GM23338 (cell line): Measurements from ENCODE around the gene EIF3B.

Experiments
- EZH2 ChIP-seq: fragments of 200-600 bp; sonication (generic); IDR thresholded peaks from one replicate; pipeline ENCODE4 v1.8.0; 2017; ENCODE audit warnings: antibody characterized with exemption, mild to moderate bottlenecking, low read depth; ENCODE audit not compliant: unreplicated experiment
- EZH2phosphoT487 ChIP-seq: fragments of 200-600 bp; sonication (generic); IDR thresholded peaks from one replicate; pipeline ENCODE4 v1.8.1; 2018; ENCODE audit warnings: antibody characterized with exemption; ENCODE audit not compliant: unreplicated experiment
- POLR2AphosphoS5 ChIP-seq: IDR thresholded peaks from 2 replicates; pipeline ENCODE4 v1.6.1; 2016; ENCODE audit warnings: antibody characterized with exemption, low read depth
- STAT1 ChIP-seq: IDR thresholded peaks from one replicate; pipeline ENCODE4 v1.6.1; 2016; ENCODE audit warnings: antibody characterized with exemption; ENCODE audit not compliant: unreplicated experiment
- TF ChIP-seq, protein P1 (sequence below): IDR thresholded peaks from 2 replicates; pipeline ENCODE4 v1.6.1; 2016; ENCODE audit warnings: antibody characterized with exemption
- TF ChIP-seq, protein P2 (sequence below), 2 experiments: fragments of 200-600 bp in 1 of 2; sonication (generic) in 1 of 2; conservative IDR thresholded peaks; 2 replicates each; pipeline versions ENCODE4 v1.5.1 to v1.6.1; 2016 to 2017; ENCODE audit warnings: antibody characterized with exemption in 2 of 2, low read depth in 2 of 2, mild to moderate bottlenecking in 2 of 2, moderate library complexity in 1 of 2
- TF ChIP-seq, protein P3 (sequence below): IDR thresholded peaks from one replicate; pipeline ENCODE4 v1.6.1; 2018; ENCODE audit warnings: antibody characterized with exemption; ENCODE audit not compliant: unreplicated experiment

DNA sequence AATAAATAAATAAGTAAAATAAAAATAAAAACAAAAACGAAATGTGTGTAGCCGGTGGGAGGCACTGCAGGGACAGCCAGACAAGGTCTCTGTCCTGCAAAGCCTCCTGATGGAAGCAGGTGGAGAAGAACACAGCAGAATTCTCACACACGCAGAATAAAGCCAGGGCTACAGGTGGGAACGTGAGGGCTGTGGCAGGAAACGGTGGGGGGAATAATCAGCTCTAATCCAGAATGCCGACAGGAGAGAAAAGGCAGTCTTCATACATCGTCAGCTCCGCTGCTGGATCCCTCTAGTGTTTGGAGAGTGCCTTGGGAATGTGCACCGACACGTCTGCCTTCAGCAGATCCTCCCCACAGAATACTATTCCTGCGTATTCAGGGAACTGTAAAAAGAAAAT, 33.6 kb upstream of the EIF3B start:
- TF ChIP-seq EZH2, result no peak
- TF ChIP-seq, protein P1, sequence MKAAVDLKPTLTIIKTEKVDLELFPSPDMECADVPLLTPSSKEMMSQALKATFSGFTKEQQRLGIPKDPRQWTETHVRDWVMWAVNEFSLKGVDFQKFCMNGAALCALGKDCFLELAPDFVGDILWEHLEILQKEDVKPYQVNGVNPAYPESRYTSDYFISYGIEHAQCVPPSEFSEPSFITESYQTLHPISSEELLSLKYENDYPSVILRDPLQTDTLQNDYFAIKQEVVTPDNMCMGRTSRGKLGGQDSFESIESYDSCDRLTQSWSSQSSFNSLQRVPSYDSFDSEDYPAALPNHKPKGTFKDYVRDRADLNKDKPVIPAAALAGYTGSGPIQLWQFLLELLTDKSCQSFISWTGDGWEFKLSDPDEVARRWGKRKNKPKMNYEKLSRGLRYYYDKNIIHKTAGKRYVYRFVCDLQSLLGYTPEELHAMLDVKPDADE, result no peak
- TF ChIP-seq, protein P2, sequence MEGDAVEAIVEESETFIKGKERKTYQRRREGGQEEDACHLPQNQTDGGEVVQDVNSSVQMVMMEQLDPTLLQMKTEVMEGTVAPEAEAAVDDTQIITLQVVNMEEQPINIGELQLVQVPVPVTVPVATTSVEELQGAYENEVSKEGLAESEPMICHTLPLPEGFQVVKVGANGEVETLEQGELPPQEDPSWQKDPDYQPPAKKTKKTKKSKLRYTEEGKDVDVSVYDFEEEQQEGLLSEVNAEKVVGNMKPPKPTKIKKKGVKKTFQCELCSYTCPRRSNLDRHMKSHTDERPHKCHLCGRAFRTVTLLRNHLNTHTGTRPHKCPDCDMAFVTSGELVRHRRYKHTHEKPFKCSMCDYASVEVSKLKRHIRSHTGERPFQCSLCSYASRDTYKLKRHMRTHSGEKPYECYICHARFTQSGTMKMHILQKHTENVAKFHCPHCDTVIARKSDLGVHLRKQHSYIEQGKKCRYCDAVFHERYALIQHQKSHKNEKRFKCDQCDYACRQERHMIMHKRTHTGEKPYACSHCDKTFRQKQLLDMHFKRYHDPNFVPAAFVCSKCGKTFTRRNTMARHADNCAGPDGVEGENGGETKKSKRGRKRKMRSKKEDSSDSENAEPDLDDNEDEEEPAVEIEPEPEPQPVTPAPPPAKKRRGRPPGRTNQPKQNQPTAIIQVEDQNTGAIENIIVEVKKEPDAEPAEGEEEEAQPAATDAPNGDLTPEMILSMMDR (conservative IDR thresholded peaks at IDR 0.05; ENCODE audit: low read depth in 2 of 2), result peak in 1 of 2 experiments; percentile 34; a peak in 2 of 4 replicates
- TF ChIP-seq, protein P3, sequence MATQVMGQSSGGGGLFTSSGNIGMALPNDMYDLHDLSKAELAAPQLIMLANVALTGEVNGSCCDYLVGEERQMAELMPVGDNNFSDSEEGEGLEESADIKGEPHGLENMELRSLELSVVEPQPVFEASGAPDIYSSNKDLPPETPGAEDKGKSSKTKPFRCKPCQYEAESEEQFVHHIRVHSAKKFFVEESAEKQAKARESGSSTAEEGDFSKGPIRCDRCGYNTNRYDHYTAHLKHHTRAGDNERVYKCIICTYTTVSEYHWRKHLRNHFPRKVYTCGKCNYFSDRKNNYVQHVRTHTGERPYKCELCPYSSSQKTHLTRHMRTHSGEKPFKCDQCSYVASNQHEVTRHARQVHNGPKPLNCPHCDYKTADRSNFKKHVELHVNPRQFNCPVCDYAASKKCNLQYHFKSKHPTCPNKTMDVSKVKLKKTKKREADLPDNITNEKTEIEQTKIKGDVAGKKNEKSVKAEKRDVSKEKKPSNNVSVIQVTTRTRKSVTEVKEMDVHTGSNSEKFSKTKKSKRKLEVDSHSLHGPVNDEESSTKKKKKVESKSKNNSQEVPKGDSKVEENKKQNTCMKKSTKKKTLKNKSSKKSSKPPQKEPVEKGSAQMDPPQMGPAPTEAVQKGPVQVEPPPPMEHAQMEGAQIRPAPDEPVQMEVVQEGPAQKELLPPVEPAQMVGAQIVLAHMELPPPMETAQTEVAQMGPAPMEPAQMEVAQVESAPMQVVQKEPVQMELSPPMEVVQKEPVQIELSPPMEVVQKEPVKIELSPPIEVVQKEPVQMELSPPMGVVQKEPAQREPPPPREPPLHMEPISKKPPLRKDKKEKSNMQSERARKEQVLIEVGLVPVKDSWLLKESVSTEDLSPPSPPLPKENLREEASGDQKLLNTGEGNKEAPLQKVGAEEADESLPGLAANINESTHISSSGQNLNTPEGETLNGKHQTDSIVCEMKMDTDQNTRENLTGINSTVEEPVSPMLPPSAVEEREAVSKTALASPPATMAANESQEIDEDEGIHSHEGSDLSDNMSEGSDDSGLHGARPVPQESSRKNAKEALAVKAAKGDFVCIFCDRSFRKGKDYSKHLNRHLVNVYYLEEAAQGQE, result no peak
- no peak for TF ChIP-seq POLR2AphosphoS5
- no peak for TF ChIP-seq EZH2phosphoT487
- TF ChIP-seq STAT1, result no peak
